Stimulated activated CD4-positive, alpha-beta T cell treated with anti-CD3 and anti-CD28 coated beads, TNF-alpha, amount 100 ng/mL, for 4 hours (primary cell): ENCODE data around the gene CIDEA.

Source experiments
- DNase-seq, 3 experiments: peaks; one replicate each; pipeline ENCODE4 v3.0.0-alpha.2; 2020; ENCODE audit warnings: low read depth in 3 of 3

CIDEA gene

DNA sequence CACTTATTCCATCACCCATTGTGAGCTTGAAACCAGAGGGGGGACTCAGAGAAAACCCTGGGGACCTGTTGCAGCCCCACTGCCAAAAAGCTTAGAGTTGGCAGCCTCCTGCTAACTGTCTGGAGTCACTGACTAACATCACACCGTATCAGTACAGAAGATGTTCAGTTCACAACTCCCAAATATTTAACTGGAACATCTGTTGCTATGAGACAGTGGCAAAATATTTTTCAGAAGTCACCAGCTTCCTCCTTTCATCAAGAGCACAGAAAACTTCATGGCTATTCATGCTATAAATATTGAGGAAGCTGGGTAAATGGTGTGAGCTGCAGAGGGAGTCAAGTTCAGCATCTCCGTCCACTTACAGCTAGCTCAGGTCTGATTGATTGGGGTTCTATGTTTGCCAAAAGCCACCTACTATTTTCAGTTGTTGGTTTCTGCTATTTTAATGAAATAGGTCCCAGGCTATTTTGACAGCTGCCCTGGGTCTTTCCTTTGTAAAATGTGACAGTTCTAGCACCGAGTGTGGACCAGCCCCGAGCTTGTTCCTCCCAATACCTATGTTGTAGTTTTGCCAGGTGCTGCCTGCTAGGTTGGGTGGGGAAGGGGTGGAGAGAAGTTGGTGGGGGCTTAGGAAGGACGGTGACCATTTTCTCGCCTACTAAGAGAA, 63.6 kb downstream of the CIDEA start:
- no peak for DNase-seq

DNA sequence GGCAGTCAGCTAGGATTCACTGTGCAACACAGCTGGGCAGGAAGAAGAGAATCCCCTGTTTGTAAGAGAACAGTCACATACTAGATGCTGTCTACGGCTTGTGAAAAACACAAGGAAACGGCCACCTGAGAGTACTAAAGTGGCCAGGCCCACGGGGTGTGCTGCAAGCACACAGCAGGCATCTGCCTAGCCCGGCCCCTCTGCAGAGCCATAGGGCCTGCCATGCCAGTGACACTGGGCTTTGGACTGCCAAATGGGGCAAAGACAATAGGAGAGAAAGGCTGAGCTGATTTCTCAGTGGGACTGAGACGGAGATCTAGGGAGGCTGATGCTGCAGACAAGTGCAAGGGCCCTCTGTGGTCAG, 64.2 kb downstream of the CIDEA start:
- no peak for DNase-seq

DNA sequence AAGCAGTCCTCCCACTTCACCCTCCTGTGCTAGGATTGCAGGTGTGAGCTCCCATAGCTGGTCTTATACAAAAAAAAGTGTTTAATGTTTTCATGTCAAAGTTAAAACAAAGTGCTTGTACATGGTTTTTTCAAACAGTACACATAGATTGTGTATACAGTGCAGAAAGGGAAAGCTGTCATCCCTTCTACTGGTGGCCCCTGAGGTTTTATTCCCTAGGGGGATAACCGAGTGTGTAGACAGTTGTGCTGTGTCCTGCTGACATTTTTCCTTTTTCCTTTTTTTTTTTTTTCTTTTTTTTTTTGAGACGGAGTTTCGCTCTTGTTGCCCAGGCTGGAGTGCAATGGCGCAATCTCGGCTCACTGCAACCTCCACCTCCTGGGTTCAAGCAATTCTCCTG, 64.7 kb downstream of the CIDEA start:
- no peak for DNase-seq

- no peak for DNase-seq
These were observed 67.2 kb downstream of the CIDEA start for GRCh38 chr18:12321333-12321732.

GRCh38 chr18:12324991-12325725, 71.0 kb downstream of the CIDEA start:
- no peak for DNase-seq

- DNase-seq, result no peak
These were observed 71.6 kb downstream of the CIDEA start for GRCh38 chr18:12325726-12326245.

DNA sequence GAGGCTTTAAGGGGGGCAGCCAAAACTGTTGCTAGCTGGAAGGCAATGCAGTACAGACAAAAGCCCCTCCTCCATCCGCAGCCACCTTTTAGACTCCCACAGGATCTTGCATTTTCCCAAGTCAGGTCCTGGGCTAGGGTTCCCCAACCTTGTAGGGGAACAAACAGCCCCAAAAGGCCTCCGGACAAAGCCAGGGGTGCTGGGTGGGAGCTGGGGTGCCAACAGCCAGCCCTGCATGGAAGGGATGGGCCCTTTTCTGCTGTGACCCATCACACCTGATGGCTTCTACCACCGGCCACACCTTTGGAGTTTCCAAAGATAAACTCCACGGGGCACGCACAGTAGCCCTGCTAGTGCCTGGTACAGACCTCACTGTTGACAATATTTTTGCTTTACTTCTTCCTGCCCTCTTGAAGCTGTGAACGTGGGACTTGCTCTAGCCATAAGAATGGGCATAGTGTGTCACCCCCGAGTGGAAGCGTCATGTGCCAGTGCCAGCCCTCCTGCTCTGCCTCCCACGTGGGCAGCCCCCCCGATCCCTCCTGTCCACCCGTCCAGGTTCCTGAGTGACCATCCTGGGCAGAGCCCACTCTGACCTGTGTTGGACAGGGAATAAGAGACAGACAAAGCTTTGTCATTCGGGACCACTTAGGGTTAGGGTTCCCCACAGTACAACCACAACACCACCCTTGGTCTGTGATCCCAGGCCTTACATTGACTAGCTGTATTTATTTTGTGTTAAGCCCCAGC, 72.7 kb downstream of the CIDEA start:
- DNase-seq, result no peak
